G401.6 (cell line): ENCODE measurements around the gene RFC2.
"Not testable (repeated sequence)": the region's sequence is repeated elsewhere in the genome, so short reads cannot be mapped to it uniquely, and the experiment has no call there.

ENCODE experiments used
- FAIRE-seq: peaks from 2 replicates; lab custom pipeline; 2012; peaks lifted over from hg19 to GRCh38; lab: Jason Lieb, UNC

Gene RFC2

GRCh38 chr7:74248156-74248555 is 6.0 kb downstream of the RFC2 start:
- FAIRE-seq = no peak

GRCh38 chr7:74246497-74246896 is 7.7 kb downstream of the RFC2 start:
- no peak for FAIRE-seq

- FAIRE-seq = no peak
These were observed 12.1 kb downstream of the RFC2 start for GRCh38 chr7:74242122-74242443.

- no peak for FAIRE-seq
These were observed 13.7 kb downstream of the RFC2 start for GRCh38 chr7:74240482-74240881.

GRCh38 chr7:74236284-74236683 is 17.9 kb downstream of the RFC2 start:
- no peak for FAIRE-seq

GRCh38 chr7:74235518-74236268 is 18.5 kb downstream of the RFC2 start:
- FAIRE-seq = no peak

- no peak for FAIRE-seq
These were observed 20.4 kb downstream of the RFC2 start for GRCh38 chr7:74233655-74234285.

GRCh38 chr7:74231232-74231590 is 23.0 kb downstream of the RFC2 start:
- FAIRE-seq = no peak

- FAIRE-seq = no peak
These were observed 23.6 kb downstream of the RFC2 start for GRCh38 chr7:74230446-74231231.

GRCh38 chr7:74228951-74229900 is 25.0 kb downstream of the RFC2 start:
- no peak for FAIRE-seq

GRCh38 chr7:74226633-74227032 is 27.6 kb downstream of the RFC2 start:
- no peak for FAIRE-seq

GRCh38 chr7:74225400-74225799 is 28.8 kb downstream of the RFC2 start:
- FAIRE-seq = no peak

- not testable (repeated sequence) for FAIRE-seq
These were observed 29.3 kb downstream of the RFC2 start for GRCh38 chr7:74224907-74225306.

GRCh38 chr7:74224511-74224832 is 29.7 kb downstream of the RFC2 start:
- FAIRE-seq = no peak

- FAIRE-seq = no peak
These were observed 30.3 kb downstream of the RFC2 start for GRCh38 chr7:74223711-74224510.

- no peak for FAIRE-seq
These were observed 31.1 kb downstream of the RFC2 start for GRCh38 chr7:74222851-74223710.

- FAIRE-seq = no peak
These were observed 32.5 kb downstream of the RFC2 start for GRCh38 chr7:74221713-74222112.

- no peak for FAIRE-seq
These were observed 34.0 kb downstream of the RFC2 start for GRCh38 chr7:74220229-74220628.

GRCh38 chr7:74219416-74219815 is 34.8 kb downstream of the RFC2 start:
- FAIRE-seq = no peak

GRCh38 chr7:74218343-74218698 is 35.9 kb downstream of the RFC2 start:
- no peak for FAIRE-seq
